Stomach (tissue), 9 donors: ENCODE measurements around the gene C13orf42. TPM values are rescaled to one million over a fixed set of nuclear protein-coding genes. Genes with fewer than 3 reads are reported as not detected.
A peak's percentile ranks its signal among the peaks of the same experiment; 100 is the strongest.

Experiments
- DNase-seq, 2 donors: peaks; one replicate each; pipeline versions ENCODE4 v3.0.0 to v3.0.0-alpha.2; 2013 to 2019
- H3K27ac ChIP-seq, 5 donors: fragments of 200-600 bp in 4 of 5; sonication (generic) in 4 of 5; one replicate each; pipeline ENCODE4 v1.5.1; 2013 to 2019; ENCODE audit warnings: mild to moderate bottlenecking in 1 of 5, moderate library complexity in 1 of 5
- H3K27me3 ChIP-seq, 3 donors: fragments of 200-600 bp; sonication (generic); one replicate each; pipeline ENCODE4 v1.5.1; 2017 to 2019; ENCODE audit warnings: mixed run types in 1 of 3
- H3K36me3 ChIP-seq, 4 donors: fragments of 200-600 bp; sonication (generic); 1 replicate in 3 of 4; 2 replicates in 1 of 4; pipeline ENCODE4 v1.5.1; 2016 to 2019
- H3K4me1 ChIP-seq, 4 donors: fragments of 200-600 bp; sonication (generic); one replicate each; pipeline ENCODE4 v1.5.1; 2016 to 2019
- H3K4me3 ChIP-seq, 4 donors: fragments of 200-600 bp; sonication (generic) in 3 of 4; one replicate each; pipeline ENCODE4 v1.5.1; 2016 to 2019; ENCODE audit warnings: mild to moderate bottlenecking in 1 of 4
- H3K9me3 ChIP-seq, 4 donors: fragments of 200-600 bp; sonication (generic); one replicate each; pipeline ENCODE4 v1.5.1; 2016 to 2019
- EP300 ChIP-seq: sonication (generic); formaldehyde crosslinking; IDR thresholded peaks from one replicate; pipeline ENCODE4 v1.6.1; 2017; ENCODE audit warnings: antibody characterized with exemption
- POLR2A ChIP-seq, 4 donors: fragments of 450-650 bp; IDR thresholded peaks; one replicate each; pipeline ENCODE4 v1.6.1; 2016; ENCODE audit warnings: antibody characterized with exemption in 4 of 4, control low read depth in 2 of 4, mild to moderate bottlenecking in 1 of 4, moderate library complexity in 1 of 4
- POLR2AphosphoS5 ChIP-seq, 3 donors: sonication (generic); formaldehyde crosslinking; IDR thresholded peaks; one replicate each; pipeline ENCODE4 v1.6.1; 2016; ENCODE audit warnings: antibody characterized with exemption in 3 of 3
- WGBS, 5 donors: extraction: QIAGEN DNeasy Blood & Tissue Kit in 3 of 5; methylation state at CpG; one replicate each; pipeline versions ENCODE4 v1.1.5 to v1.1.7; 2013 to 2018; 5-methylcytosine and 5-hydroxymethylcytosine counted together
- intact Hi-C: fragments of 100-400 bp; cut with DNase I; formaldehyde crosslinking; loops from one replicate; pipeline ENCODE4 v1.15.1; 2023; ENCODE audit warnings: low total_unique reads
- polyA plus RNA-seq, 3 donors: library from polyadenylated mRNA; stranded (reverse); fragments of 200-250 nt; gene quantifications; one replicate each; pipeline ENCODE4 v1.2.3, GENCODE V29; 2013
- total RNA-seq, 5 donors: library from RNA; depleted of rRNA; stranded (reverse); fragments of >200 nt; gene quantifications; one replicate each; pipeline versions ENCODE4 v1.1.0 to v1.2.3, GENCODE V29; 2014 to 2016
- TF ChIP-seq, protein P1 (sequence below), 7 experiments: fragments of 450-650 bp in 4 of 7; fragments of 200-600 bp in 3 of 7; sonication (generic) in 3 of 7; IDR thresholded peaks; one replicate each; pipeline ENCODE4 v1.5.1; 2016 to 2019; ENCODE audit warnings: antibody characterized with exemption in 7 of 7, control low read depth in 2 of 7, mild to moderate bottlenecking in 1 of 7
- donor health status: healthy with polysubstance abuse.
- donor health status: Bipolar disorder and iron deficiency.
- donor health status: healthy.

The C13orf42 gene
- total and polyA plus RNA-seq, 8 donors, result not detected

GRCh38 chr13:51068501-51068900 is 42.6 kb downstream of the C13orf42 start:
- intact Hi-C loops, result no loop called here
- Histone ChIP-seq H3K27me3 (peaks cover 0 to 28% (median 0%) of the 10 kb centered on the region in 3 donors), H3K36me3 (no peaks in the 10 kb centered on the region), H3K27ac (no peak overlapping the region), H3K9me3 (no peaks in the 10 kb centered on the region), H3K4me3 (no peak overlapping the region), H3K4me1 (peaks cover 4 to 19% (median 8%) of the 10 kb centered on the region in 4 donors)
- TF ChIP-seq POLR2AphosphoS5 (IDR thresholded peaks at IDR 0.05), result no peak
- TF ChIP-seq EP300, result no peak
- TF ChIP-seq, protein P1, sequence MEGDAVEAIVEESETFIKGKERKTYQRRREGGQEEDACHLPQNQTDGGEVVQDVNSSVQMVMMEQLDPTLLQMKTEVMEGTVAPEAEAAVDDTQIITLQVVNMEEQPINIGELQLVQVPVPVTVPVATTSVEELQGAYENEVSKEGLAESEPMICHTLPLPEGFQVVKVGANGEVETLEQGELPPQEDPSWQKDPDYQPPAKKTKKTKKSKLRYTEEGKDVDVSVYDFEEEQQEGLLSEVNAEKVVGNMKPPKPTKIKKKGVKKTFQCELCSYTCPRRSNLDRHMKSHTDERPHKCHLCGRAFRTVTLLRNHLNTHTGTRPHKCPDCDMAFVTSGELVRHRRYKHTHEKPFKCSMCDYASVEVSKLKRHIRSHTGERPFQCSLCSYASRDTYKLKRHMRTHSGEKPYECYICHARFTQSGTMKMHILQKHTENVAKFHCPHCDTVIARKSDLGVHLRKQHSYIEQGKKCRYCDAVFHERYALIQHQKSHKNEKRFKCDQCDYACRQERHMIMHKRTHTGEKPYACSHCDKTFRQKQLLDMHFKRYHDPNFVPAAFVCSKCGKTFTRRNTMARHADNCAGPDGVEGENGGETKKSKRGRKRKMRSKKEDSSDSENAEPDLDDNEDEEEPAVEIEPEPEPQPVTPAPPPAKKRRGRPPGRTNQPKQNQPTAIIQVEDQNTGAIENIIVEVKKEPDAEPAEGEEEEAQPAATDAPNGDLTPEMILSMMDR (IDR thresholded peaks at IDR 0.05), result no peak
- TF ChIP-seq POLR2A (IDR thresholded peaks at IDR 0.05), result no peak
- no peak for DNase-seq
- WGBS, 5 donors, result 55 to 63% (median 61%) methylated on average over 5 of the region's 5 CpGs

- 64 to 81% (median 77%) methylated on average over 5 of the region's 5 CpGs for WGBS, 5 donors
- peaks cover 0 to 28% (median 0%) of the 10 kb centered on the region in 3 donors for H3K27me3 ChIP-seq
- peaks cover 4 to 19% (median 8%) of the 10 kb centered on the region in 4 donors for H3K4me1 ChIP-seq
- no peaks in the 10 kb centered on the region for H3K9me3 ChIP-seq
- H3K4me3 ChIP-seq, result no peak overlapping the region
- peak in 1 of 2 donors; percentile 22 for DNase-seq
- TF ChIP-seq, protein P1 (IDR thresholded peaks at IDR 0.05), result no peak
- TF ChIP-seq POLR2A (IDR thresholded peaks at IDR 0.05), result no peak
- TF ChIP-seq POLR2AphosphoS5 (IDR thresholded peaks at IDR 0.05), result no peak
- no peak for TF ChIP-seq EP300
- no peak overlapping the region for H3K27ac ChIP-seq
- intact Hi-C loops, result no loop called here
- H3K36me3 ChIP-seq, result no peaks in the 10 kb centered on the region
These were observed 43.4 kb downstream of the C13orf42 start for GRCh38 chr13:51067706-51068105.

DNA sequence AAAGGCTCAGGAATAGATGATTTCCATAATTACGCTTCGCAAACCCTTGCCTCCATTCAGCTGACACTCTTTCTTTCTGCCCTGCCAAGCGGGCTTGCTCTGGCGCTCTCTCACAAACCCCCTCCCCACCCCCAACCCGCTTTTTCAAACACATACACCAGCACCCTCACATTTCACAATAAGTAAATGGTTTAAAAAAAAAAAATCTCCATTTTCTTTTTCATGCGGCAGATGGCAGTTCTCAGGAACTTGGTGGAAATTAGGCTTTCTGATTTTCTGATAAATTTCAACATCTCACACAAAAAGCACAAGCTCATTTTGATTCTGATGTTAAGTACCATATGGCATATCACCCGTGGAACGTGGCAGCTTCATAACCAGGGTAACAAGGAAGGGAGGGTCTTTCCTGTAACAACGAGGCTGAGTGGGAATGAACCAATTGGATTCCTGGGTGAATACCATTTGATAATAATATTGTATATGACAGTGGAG is 43.8 kb downstream of the C13orf42 start:
- DNase-seq, result peak in 1 of 2 donors; percentile 37
- no peaks in the 10 kb centered on the region for H3K36me3 ChIP-seq

DNA sequence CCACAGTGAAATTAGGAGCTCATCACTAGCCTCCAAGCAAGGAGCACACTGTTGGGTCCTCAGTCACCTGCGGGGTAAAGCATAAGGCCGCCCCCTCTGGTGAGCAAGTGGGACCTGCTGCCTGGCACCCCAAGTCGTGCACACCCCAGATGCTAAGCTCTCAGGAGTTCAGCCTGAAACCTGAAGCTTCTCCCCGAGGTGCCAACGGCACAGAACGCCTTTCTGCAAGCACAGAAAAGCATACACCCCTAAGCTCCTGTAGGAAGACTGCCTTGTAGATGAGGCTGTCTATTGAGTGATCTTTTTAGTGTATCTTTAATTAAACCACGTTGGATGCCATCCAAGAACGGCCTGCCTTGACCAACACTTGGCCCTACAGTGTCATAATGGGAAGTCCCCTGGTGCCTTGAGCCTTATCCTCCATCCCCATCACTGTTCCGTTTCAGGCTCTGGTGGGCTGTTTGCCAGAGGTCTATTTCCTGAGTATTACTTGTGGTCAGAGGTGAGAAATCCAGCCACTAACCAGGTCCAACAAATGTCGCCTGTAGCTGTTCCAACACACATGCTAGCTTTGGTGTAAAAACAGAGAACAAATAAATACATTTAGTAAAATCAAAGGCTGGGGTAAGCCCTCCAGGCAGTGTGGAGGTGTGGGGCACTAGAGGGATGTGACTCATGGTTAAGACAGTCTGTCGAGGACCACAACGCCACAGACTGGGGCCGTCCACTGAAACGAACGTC is 44.8 kb downstream of the C13orf42 start:
- WGBS, 5 donors, result 39 to 65% (median 51%) methylated on average over 8 to 15 of the region's 15 CpGs
- H3K27ac ChIP-seq, result peak overlapping the region in 1 of 5 donors; percentile 14
- intact Hi-C loops, result no loop called here
- no peaks in the 10 kb centered on the region for H3K36me3 ChIP-seq
- H3K4me3 ChIP-seq, result no peak overlapping the region
- no peaks in the 10 kb centered on the region for H3K9me3 ChIP-seq
- peaks cover 0 to 28% (median 0%) of the 10 kb centered on the region in 3 donors for H3K27me3 ChIP-seq
- DNase-seq, result peak in 1 of 2 donors; percentile 53
- peaks cover 4 to 19% (median 8%) of the 10 kb centered on the region in 4 donors for H3K4me1 ChIP-seq
- TF ChIP-seq POLR2A (IDR thresholded peaks at IDR 0.05) (no peak), POLR2AphosphoS5 (IDR thresholded peaks at IDR 0.05) (no peak), EP300 (no peak)
- TF ChIP-seq, protein P1 (IDR thresholded peaks at IDR 0.05), result no peak

More for the DNA sequence above, 43.8 kb downstream of the C13orf42 start:
- Histone ChIP-seq H3K4me3 (no peak overlapping the region), H3K27me3 (peaks cover 0 to 28% (median 0%) of the 10 kb centered on the region in 3 donors), H3K9me3 (no peaks in the 10 kb centered on the region), H3K4me1 (peaks cover 4 to 19% (median 8%) of the 10 kb centered on the region in 4 donors), H3K27ac (no peak overlapping the region)
- 67 to 72% (median 68%) methylated on average over 9 of the region's 9 CpGs for WGBS, 5 donors
- TF ChIP-seq POLR2AphosphoS5 (IDR thresholded peaks at IDR 0.05) (no peak), EP300 (no peak), POLR2A (IDR thresholded peaks at IDR 0.05) (no peak)
- TF ChIP-seq, protein P1 (IDR thresholded peaks at IDR 0.05), result no peak
- intact Hi-C loops, result no loop called here
